ENCODE results near the gene NUFIP2.

GRCh38 chr17:29283961-29284360, 10.0 kb downstream of the NUFIP2 start:
- TF ChIP-seq CTCF (IDR thresholded peaks at IDR 0.05) (no peak), POLR2A (IDR thresholded peaks at IDR 0.05) (no peak)
